Activated CD8-positive, alpha-beta T cell treated with anti-CD3 and anti-CD28 coated beads for 36 hours (primary cell): ENCODE results near the gene SRSF3. TPM values are rescaled to one million over a fixed set of nuclear protein-coding genes. Genes with fewer than 3 reads are reported as not detected.
"Not testable (repeated sequence)": the region's sequence is repeated elsewhere in the genome, so short reads cannot be mapped to it uniquely, and the experiment has no call there.

ENCODE experiments used
- ATAC-seq: fragments of 200-7000 bp; cut with Tn5 transposase; one replicate; pipeline ENCODE4 v1.10.0; 2021; ENCODE audit warnings: mild to moderate bottlenecking, moderate library complexity
- CTCF ChIA-PET: fragments of 350-600 bp; sonication (Branson Sonifier 250); formaldehyde crosslinking; loops from one replicate; lab custom pipeline; 2021; ENCODE audit warnings: antibody characterized with exemption; lab: Charles Lee
- POLR2A ChIA-PET: fragments of 350-600 bp; sonication (Branson Sonifier 250); formaldehyde crosslinking; loops from one replicate; lab custom pipeline; 2021; ENCODE audit warnings: antibody characterized with exemption; lab: Charles Lee
- DNase-seq: peaks from one replicate; pipeline ENCODE4 v3.0.0-alpha.2; 2020
- H3K27ac Mint-ChIP-seq: one replicate; pipeline ENCODE4 v1.8.0; 2021; ENCODE audit warnings: mild to moderate bottlenecking, mixed read lengths
- H3K27me3 Mint-ChIP-seq: one replicate; pipeline ENCODE4 v1.8.0; 2021; ENCODE audit warnings: mixed read lengths
- H3K36me3 Mint-ChIP-seq: one replicate; pipeline ENCODE4 v1.8.0; 2021; ENCODE audit warnings: low read depth, mixed read lengths
- H3K4me1 Mint-ChIP-seq: one replicate; pipeline ENCODE4 v1.8.0; 2021; ENCODE audit warnings: low read depth, mixed read lengths
- H3K4me3 Mint-ChIP-seq: one replicate; pipeline ENCODE4 v1.8.0; 2021; ENCODE audit warnings: mild to moderate bottlenecking, moderate library complexity, mixed read lengths
- H3K9me3 Mint-ChIP-seq: one replicate; pipeline ENCODE4 v1.8.0; 2021; ENCODE audit warnings: mixed read lengths
- CTCF ChIP-seq: fragments of 200-600 bp; IDR thresholded peaks from one replicate; pipeline ENCODE4 v1.8.0; 2022; ENCODE audit warnings: antibody characterized with exemption, mild to moderate bottlenecking
- intact Hi-C: fragments of 100-400 bp; cut with micrococcal nuclease; formaldehyde crosslinking; loops from one replicate; pipeline ENCODE4 v1.10.0; 2022
- total RNA-seq, 2 experiments: library from RNA; stranded (reverse); gene quantifications; one replicate each; pipeline ENCODE4 v1.2.3, GENCODE V29; 2021

Gene SRSF3
- total RNA-seq, 2 experiments from 2014 or later: 402 to 404 TPM

GRCh38 chr6:36563928-36564284, 30.3 kb upstream of the SRSF3 start:
- Mint-ChIP-seq H3K9me3 (no peaks in the 10 kb centered on the region), H3K4me3 (no peak overlapping the region), H3K27me3 (no peaks in the 10 kb centered on the region), H3K4me1 (peaks cover 3% of the 10 kb centered on the region), H3K27ac (no peak overlapping the region), H3K36me3 (no peaks in the 10 kb centered on the region)
- intact Hi-C loops: no loop called here
- CTCF ChIA-PET: interaction anchor here (1.4 kb wide), 1 partner anchor 15 kb away, joined by 3 read pairs; no protein-coding TSS in a partner anchor
- ATAC-seq (no peak), DNase-seq (no peak)
- POLR2A ChIA-PET: interaction anchor here (1.0 kb wide), 1 partner anchor 31 kb away, joined by 4 read pairs; no protein-coding TSS in a partner anchor
- no peak for TF ChIP-seq CTCF

- Mint-ChIP-seq H3K27me3 (no peaks in the 10 kb centered on the region), H3K9me3 (no peaks in the 10 kb centered on the region), H3K4me3 (no peak overlapping the region), H3K36me3 (no peaks in the 10 kb centered on the region), H3K4me1 (peaks cover 3% of the 10 kb centered on the region), H3K27ac (no peak overlapping the region)
- intact Hi-C loops: no loop called here
- TF ChIP-seq CTCF: no peak
- ATAC-seq (no peak), DNase-seq (no peak)
- CTCF ChIA-PET: interaction anchor here (1.4 to 1.5 kb wide), 2 partner anchors 14 to 15 kb away, joined by 3 read pairs; no protein-coding TSS in a partner anchor
- POLR2A ChIA-PET: no interaction called here
Measured at GRCh38 chr6:36566418-36566905, 27.7 kb upstream of the SRSF3 start.

- intact Hi-C loops: no loop called here
- H3K4me3 Mint-ChIP-seq: no peak overlapping the region
- ATAC-seq (no peak), DNase-seq (no peak)
- H3K27ac Mint-ChIP-seq: no peak overlapping the region
- no peak for TF ChIP-seq CTCF
- H3K27me3 Mint-ChIP-seq: no peaks in the 10 kb centered on the region
- CTCF ChIA-PET: no interaction called here
- H3K9me3 Mint-ChIP-seq: no peaks in the 10 kb centered on the region
- H3K36me3 Mint-ChIP-seq: no peaks in the 10 kb centered on the region
- H3K4me1 Mint-ChIP-seq: peaks cover 3% of the 10 kb centered on the region
- POLR2A ChIA-PET: interaction anchor here (0.6 kb wide), 1 partner anchor 16 kb away, joined by 3 read pairs; no protein-coding TSS in a partner anchor
Measured at GRCh38 chr6:36570264-36570663, 23.9 kb upstream of the SRSF3 start.

GRCh38 chr6:36571122-36572043, 22.8 kb upstream of the SRSF3 start:
- Mint-ChIP-seq H3K27ac (no peak overlapping the region), H3K9me3 (no peaks in the 10 kb centered on the region), H3K36me3 (no peaks in the 10 kb centered on the region), H3K4me3 (no peak overlapping the region), H3K4me1 (peaks cover 3% of the 10 kb centered on the region), H3K27me3 (no peaks in the 10 kb centered on the region)
- DNase-seq (no peak), ATAC-seq (no peak)
- CTCF ChIA-PET: no interaction called here
- POLR2A ChIA-PET: interaction anchor here (1.3 kb wide), 1 partner anchor 23 kb away, joined by 4 read pairs; the partner anchor contains the start of gene SRSF3
- intact Hi-C loops: no loop called here
- TF ChIP-seq CTCF: no peak

GRCh38 chr6:36572353-36573311, 21.5 kb upstream of the SRSF3 start:
- intact Hi-C loops, DNase-seq, H3K27me3 Mint-ChIP-seq, H3K9me3 Mint-ChIP-seq, H3K4me1 Mint-ChIP-seq, H3K27ac Mint-ChIP-seq, H3K36me3 Mint-ChIP-seq, ATAC-seq, H3K4me3 Mint-ChIP-seq: not testable (repeated sequence)
- POLR2A ChIA-PET: interaction anchor here (1.3 kb wide), 1 partner anchor 22 kb away, joined by 4 read pairs; the partner anchor contains the start of gene SRSF3
- CTCF ChIA-PET: interaction anchor here (0.8 kb wide), 1 partner anchor 17 kb away, joined by 3 read pairs; no protein-coding TSS in a partner anchor
